Tibial nerve (tissue), 3 donors: ENCODE data around the gene FOXE3.

Source experiments
- POLR2A ChIP-seq, 2 donors: fragments of 450-650 bp; IDR thresholded peaks; one replicate each; pipeline ENCODE4 v1.6.1; 2017; ENCODE audit warnings: antibody characterized with exemption in 2 of 2, mild to moderate bottlenecking in 2 of 2, moderate library complexity in 2 of 2
- TF ChIP-seq, protein P1 (sequence below), 5 experiments: fragments of 200-600 bp in 3 of 5; fragments of 450-650 bp in 2 of 5; sonication (generic) in 3 of 5; IDR thresholded peaks; one replicate each; pipeline ENCODE4 v1.5.1; 2016 to 2019; ENCODE audit warnings: antibody characterized with exemption in 5 of 5, mild to moderate bottlenecking in 3 of 5, moderate library complexity in 2 of 5

DNA sequence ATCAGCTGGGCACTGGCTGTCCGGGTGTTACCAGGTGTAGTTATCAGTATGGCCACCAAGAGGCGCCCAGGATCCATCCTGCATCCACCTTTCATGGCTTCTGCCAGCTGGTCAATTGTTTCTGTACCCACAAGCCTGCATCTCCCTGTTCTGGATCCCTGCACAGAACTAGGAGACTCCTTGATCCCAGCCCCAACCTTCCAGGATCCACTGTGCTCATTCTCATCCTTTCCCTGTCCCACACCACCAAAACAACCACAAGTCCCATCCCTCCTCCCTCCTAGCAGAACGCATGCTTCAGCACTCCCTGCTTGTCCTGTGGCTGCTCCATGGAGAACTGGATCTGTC lies 27.2 kb upstream of the FOXE3 start:
- TF ChIP-seq, protein P1, sequence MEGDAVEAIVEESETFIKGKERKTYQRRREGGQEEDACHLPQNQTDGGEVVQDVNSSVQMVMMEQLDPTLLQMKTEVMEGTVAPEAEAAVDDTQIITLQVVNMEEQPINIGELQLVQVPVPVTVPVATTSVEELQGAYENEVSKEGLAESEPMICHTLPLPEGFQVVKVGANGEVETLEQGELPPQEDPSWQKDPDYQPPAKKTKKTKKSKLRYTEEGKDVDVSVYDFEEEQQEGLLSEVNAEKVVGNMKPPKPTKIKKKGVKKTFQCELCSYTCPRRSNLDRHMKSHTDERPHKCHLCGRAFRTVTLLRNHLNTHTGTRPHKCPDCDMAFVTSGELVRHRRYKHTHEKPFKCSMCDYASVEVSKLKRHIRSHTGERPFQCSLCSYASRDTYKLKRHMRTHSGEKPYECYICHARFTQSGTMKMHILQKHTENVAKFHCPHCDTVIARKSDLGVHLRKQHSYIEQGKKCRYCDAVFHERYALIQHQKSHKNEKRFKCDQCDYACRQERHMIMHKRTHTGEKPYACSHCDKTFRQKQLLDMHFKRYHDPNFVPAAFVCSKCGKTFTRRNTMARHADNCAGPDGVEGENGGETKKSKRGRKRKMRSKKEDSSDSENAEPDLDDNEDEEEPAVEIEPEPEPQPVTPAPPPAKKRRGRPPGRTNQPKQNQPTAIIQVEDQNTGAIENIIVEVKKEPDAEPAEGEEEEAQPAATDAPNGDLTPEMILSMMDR (IDR thresholded peaks at IDR 0.05): peak; percentile 63 to 83 (median 71)
- TF ChIP-seq POLR2A (IDR thresholded peaks at IDR 0.05): no peak
